Stromal cell of bone marrow (primary cell): ENCODE data around the gene ZNF443.
"Not testable (repeated sequence)": the region's sequence is repeated elsewhere in the genome, so short reads cannot be mapped to it uniquely, and the experiment has no call there.

Source experiments
- DNase-seq: peaks from one replicate; pipeline ENCODE4 v3.0.0-alpha.2; 2012; ENCODE audit warnings: low read depth

ZNF443 gene

DNA sequence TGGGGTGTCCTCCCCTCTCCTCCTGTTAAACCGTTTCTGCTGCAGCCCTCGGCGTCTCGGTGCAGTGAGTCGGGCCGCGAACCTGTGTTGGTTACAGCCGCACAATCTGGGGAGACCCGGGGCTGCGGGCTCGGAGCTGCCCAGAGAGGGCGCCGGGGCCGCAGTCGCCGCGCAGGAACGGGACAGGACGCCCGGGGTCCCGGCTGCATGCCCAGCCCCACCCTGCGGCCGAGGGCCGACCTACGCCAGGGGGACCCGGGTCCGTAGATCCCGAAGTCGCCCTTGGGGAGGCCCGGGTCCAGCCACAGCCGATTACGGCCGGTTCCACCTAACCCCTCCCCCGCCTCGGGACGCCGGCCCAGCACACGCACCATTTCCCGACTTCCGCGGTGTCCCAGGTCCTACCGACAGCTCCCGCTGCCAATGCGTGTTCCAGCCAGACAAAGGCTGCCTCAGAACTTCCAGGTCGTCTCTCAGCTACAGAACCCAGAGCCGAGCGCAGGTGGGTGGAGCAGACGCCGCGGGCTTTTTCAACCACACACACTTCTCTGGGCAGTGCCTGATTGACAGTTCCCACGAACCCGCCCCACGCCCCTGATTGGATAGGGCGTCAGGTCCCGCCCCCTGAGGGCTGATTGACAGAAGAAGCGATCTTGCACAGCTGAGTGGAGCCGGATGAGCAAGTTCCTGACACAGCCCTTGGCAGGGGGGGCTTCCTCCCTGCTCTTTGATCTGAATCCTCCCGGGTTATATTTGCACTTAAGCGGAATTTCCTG is at the start of gene ZNF443:
TSS of gene ZNF443 (minus strand) at position 481 of the 776 bp plus-strand sequence. CDS start at position 374, 107 bp downstream.
- peak; percentile 92 for DNase-seq

DNA sequence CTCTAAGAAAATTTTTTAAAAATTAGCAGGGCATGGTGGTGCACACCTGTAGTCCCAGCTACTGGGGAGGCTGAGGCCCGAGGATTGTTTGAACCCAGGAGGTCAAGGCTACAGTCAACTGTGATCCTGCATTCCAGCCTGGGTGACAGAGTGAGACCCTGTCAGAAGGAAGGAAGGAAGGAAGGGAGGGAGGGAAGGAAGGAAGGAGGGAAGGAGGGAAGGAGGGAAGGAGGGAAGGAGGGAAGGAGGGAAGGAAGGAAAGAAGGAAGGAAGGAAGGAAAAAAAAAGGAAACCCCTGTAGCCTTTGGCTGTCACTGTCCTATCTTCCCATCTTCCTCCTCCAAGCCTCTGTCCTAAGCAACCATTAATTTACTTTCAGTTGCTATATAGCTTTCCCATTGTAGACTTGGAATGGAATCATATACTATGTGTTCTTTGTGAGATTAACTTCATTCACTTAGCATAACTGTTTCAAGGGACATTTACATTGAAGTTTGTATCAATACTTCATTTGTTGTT is 45.5 kb upstream of the ZNF443 start:
- DNase-seq, result not testable (repeated sequence)

DNA sequence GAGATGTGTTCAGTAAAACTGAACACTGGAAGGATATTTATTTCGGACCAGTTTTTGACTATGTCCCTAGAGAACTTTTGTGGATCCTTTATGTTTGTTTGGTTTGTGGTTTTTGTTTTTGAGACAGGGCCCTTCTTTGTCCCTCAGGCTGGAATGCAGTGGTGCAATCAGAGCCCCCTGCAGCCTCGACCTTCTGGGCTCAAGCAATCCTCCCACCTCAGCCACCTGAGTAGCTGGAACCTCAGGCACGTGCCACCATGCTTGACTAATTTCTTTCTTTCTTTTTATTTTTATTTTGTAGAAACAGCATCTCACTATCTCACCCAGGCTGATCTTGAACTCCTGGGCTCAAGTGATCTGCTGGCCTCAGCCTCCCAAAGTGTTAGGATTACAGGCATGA is 44.8 kb upstream of the ZNF443 start:
- DNase-seq, result no peak

DNA sequence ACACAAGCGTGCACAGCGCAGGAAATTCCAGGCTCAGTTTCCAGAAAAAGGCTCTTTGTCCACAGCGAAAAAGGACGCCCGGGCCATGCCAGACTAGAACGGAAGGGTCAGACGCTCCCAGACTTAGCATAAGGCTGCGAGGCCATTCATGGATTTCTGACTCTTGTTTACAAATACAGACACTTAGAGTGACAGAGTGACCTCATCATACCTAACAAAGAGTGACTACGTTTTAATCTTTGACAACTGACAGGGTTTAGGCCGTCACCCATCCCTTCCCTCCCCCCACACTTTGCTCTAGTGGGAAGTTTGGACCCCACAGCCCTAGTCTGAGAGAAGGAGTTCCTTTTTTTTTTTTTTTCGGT is 44.2 kb upstream of the ZNF443 start:
- no peak for DNase-seq

DNA sequence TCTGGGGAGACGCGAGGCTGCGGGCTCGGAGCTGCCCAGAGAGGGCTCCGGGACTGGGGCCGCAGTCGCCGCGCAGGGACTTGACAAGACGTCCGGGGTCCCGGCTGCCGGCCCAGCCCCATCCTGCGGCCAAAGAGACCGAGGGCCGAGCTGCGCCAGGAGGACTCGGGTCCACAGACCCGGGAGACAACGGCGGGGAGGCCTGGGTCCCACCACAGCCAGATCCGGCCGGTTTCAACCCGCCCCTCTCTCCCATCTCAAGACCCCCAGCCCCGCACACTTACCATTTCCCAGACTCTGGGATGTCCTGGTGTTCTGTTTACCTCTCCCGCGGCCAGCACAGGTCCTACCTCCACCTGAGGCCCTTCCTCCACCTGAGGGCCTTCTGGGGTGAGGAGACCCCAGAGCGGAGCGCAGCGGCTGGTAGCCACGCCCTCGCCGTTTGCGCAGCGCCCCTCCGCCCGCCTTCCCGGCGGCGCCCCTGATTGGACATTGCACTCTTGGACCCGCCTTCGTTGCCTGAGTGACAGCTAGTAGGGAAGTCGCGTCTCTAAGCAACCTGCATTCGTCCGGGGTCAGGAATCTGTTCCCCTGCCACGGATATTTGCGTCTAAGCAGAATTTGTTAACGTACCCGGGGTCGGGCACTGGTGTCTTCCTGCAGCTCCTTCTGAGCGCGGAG is 43.7 kb upstream of the ZNF443 start, which contains the start of gene ZNF709:
TSS of gene ZNF709 (minus strand) at position 446 of the 681 bp plus-strand sequence. CDS start at position 287, 159 bp downstream.
- peak; percentile 73 for DNase-seq

DNA sequence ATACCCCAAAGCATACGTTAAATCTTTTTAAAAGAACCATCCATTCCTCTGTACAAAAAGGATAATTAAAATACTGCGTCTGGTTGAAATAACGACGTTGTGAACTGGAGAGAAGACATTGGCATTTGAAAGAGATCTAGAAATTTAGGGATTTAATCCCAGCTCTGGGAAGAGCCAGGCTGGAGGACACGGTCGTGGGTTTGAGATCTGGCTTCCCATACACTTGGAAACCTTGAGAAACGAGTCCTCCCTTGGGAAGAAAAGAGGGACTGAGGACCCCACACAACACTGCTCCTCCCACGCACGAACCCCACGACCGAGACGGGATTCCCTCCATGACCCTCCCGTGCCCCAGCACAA is 43.2 kb upstream of the ZNF443 start:
- no peak for DNase-seq

DNA sequence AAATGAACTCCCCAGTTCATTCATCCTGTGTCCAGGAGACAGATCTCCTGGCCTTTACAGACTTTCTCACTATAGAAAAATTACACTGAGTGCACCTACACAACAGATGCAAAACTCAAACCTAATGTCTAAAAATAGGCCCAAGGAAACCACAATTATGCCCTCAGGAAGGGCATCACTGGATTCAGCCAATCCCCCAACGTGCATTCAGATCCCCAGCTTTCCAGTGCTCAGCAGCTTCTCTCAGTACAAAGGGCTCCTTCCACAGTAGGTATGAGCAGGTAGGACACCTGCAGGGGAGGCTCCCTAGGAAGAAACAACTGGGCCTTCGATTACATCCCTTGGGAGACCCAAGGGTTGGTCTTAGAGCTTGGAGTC is 41.7 kb upstream of the ZNF443 start:
- no peak for DNase-seq

DNA sequence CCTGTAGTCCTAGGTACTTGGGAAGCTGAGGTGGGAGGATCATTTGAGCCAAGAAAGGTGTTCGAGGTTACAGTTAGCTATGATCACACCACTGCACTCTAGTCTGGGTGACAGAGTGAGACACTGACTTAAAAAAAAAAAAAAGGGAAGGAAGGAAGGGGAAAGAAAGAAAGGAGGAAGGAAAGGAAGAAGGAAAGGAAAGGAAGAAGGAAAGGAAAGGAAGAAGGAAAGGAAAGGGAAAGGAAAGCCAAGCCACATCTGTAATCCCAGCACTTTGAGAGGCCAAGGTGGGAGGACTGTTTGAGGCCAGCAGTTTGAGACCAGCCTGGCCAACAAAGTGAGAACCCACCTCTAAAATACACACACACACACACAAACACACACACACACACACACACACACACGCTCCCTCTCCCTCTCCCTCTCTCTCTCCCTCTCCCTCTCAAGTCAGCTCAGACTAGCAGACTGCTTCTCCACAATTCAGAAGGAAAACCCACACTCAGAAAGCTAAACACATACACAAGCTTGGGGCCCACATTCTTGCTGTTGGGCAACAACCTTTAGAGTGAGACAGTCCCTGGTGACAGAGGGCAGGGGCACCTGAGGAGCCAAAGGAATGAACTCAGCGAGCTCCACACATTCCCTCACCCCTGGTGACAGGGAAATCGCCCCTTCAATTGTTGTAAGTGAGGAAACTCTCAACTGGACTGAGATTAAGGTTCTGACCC is 41.1 kb upstream of the ZNF443 start:
- DNase-seq, result no peak

DNA sequence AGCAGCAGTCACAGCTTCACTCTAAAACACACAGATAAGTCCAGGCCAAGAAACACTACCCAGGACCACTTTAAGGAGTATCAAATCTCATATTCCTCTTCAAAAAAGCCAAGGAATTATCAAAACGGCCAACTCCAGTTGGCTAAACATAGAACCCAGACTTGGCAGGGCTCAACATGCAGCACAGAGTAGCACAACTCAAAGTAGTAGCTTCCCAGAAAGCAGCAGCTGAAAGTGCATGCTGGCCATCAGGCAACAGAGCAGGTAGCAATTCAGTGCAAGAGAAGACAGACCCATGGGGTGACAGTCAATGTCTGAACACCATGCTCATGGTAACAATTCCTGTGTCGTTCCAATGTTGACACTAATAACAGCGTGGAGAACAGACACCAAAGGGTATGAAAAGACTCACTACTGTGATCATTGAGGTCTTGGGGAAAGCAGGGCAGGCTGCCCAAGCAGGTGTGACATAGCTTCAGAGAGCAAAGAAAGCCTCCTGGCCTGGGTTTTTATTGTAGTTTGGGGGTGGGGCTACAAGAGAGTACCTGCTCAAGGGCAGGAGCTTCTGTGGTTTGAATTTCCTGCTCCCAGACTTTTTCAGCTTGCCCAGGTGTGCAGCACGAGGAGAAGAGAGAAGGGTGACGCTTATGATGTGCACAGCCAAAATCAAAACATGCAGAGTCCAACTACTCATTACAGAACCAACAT is 37.6 kb upstream of the ZNF443 start:
- DNase-seq, result no peak

DNA sequence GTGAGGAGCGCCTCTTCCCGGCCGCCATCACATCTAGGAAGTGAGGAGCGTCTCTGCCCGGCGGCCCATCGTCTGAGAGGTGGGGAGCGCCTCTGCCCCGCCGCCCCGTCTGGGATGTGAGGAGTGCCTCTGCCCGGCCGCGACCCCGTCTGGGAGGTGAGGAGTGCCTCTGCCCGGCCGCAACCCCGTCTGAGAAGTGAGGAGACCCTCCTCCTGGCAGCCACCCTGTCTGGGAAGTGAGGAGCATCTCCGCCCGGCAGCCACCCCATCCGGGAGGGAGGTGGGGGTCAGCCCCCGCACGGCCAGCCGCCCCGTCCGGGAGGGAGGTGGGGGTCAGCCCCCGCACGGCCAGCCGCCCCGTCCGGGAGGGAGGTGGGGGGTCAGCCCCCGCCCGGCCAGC is 26.8 kb upstream of the ZNF443 start:
- not testable (repeated sequence) for DNase-seq

DNA sequence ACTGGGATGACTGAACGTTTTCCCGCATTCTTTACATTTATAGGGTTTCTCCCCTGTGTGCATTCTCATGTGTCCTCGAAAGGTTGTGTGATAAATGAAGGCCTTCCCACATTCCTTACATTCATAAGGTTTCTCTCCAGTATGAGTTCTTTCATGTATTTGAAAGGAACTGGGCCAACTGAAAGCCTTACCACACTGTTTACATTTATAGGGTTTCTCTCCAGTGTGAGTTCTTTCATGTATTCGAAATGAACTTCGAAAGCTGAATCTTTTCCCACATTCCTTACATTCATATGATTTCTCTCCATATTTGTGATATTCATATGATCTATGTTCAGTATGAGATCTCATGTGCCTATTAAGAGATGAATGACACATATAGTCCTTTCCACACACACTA is 24.4 kb upstream of the ZNF443 start:
- DNase-seq, result no peak

DNA sequence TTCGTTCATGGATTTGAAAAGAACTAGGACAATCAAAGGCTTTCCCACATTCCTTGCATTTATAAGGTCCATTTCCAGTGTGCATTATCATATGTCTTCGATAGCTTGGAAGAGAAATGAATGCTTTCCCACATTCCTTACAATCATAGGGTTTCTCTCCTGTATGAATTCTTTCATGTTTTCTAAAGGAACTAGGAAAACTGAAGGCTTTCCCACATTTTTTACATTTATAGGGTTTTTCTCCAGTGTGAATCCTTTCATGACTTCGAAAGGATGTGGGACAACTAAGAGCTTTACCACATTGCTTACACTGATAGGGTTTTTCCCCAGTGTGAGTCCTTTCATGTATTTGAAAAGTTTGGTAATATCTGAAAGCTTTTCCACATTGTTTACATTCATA is 23.9 kb upstream of the ZNF443 start:
- DNase-seq, result no peak

DNA sequence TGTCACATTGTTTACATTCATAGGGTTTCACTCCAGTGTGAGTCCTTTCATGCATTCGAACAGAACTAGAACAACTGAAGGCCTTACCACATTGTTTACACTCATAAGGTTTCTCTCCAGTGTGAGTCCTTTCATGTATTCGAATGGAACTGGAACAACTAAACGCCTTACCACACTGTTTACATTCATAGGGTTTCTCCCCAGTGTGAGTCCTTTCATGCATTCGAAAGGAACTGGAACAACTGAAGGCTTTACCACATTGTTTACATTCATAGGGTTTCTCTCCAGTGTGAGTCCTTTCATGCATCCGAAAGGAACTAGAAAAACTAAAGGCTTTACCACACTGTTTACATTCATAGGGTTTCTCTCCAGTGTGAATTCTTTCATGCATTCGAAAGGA is 23.3 kb upstream of the ZNF443 start:
- DNase-seq, result not testable (repeated sequence)

DNA sequence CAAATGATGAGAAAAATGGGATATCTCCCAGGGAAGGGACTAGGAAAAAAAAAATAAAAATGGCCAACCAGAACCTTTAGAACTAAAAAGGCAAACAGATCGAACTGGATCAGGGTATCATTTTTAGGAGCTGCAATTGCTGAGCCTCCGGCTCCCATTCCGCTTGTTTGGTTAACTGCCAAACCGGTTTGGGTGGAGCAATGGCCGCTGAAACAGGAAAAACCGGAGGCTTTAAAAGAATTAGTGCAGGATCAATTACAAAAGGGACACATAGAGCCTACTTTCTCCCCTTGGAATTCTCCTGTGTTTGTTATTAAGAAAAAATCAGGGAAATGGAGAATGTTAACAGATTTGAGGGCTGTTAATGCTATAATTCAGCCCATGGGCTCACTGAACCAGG is 12.7 kb upstream of the ZNF443 start:
- DNase-seq, result no peak

DNA sequence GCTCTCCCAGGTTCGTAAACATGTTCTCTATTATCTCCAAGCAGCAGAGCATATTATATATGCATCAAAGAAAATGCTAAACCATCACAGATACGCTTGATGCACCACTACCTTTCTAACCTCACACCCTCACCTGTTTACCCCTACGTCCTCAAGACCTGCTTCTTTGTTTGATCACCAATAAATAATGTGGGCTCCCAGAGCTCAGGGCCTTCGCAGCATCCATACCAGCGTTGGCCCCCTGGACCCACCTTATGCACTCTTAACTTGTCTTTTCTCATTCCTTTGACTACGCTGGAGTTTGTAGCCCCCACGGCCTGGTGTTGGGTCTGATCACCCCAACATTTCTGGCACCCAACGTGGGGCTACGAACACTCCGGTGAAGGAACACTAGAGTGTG is 10.0 kb upstream of the ZNF443 start:
- no peak for DNase-seq

DNA sequence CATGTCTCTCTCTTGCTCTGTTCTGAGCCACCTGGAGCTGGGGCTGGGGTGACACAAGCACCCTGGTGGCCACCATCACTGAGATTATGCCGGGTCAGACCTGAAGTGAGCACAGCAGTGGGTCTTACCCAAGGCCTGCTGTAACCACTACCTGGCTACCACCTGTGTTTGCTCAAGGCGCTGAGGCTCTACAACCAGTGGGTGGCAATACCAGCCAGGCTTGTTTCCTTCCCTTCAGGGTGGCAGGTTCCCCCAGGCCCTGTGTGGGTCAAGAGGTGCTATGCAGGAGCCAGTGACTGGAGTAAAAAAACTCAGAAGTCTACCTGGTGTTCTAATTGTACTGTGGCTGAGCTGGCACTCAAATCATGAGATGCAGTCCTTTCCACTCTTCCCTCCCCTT is 8.0 kb upstream of the ZNF443 start:
- no peak for DNase-seq

DNA sequence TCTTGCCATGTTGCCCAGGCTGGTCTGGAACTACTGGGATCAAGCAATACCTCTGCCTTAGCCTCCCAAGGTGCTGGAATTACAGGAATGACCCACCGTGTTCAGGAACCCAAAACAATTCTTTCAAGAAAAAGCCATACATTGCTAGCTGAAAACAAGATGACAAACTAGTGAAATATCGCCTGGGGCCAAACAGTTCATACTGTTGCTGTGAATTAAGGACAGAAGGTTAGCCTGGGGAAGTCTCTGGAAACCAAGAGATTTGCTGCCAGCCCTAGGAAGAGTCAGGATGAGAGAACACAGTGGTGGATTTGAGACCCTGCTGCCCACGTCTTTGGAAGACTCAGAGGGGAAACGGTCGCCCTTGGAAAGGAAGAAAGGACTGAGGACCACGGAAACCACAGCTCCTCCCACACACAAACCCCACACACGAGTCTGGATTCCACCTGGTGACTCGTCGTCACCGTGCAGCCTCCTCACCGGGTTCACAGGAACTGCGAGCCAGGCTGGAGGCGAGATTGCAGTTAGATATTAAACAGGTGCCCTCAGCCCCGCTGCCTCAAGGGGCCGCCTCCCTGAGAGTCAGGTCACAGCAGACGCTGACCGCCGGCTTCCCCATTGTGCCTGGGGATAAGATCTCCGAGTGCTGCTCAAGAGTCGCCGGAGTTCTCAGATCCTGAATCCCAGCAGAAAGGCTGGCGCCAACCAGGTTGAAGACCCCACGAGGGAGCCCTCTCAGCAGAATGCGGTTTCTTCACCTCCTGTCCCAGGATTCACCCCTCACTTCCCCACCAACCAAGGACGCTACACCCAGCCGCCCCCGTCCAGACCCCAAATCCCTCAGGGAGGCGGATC is 908 bp downstream of the ZNF443 start:
- DNase-seq, result not testable (repeated sequence)

DNA sequence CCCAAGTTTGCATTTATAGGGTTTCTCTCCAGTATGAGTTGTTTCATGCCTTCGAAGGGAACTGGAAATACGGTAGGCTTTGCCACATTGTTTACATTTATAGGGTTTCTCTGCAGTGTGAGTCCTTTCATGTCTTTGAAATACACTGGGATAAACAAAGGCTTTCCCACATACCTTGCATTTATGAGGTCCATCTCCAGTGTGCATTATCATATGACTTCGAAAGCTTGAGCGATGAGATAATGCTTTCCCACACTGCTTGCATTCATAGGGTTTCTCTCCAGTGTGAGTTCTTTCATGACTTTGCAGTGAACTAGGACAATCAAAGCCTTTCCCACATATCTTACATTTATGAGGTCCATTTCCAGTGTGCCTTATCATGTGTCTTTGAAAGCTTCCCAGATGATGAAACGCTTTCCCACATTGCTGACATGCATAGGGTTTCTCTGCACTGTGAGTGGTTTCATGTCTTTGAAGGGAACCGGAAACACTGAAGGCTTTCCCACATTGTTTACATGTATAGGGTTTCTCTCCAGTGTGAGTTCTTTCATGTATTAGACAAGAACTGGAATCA is 10.0 kb downstream of the ZNF443 start:
- not testable (repeated sequence) for DNase-seq

DNA sequence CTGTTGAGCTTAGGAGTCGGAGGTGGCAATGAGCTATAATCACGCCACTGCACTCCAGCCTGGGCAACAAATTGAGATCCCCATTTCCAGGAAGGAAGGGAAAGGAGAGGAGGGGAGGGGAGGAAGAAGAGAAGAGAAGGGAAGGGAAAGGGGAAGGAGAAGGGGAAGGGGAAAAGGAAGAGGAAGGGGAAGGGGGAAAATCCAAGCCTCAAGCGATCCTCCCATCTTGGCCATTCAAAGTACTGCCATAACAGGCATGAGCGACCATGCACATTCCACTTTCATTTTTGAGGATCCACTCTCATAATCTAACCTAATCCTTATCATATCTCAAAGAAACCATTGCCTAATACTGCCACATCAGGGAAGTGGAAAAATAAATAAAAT is 14.9 kb downstream of the ZNF443 start:
- no peak for DNase-seq

DNA sequence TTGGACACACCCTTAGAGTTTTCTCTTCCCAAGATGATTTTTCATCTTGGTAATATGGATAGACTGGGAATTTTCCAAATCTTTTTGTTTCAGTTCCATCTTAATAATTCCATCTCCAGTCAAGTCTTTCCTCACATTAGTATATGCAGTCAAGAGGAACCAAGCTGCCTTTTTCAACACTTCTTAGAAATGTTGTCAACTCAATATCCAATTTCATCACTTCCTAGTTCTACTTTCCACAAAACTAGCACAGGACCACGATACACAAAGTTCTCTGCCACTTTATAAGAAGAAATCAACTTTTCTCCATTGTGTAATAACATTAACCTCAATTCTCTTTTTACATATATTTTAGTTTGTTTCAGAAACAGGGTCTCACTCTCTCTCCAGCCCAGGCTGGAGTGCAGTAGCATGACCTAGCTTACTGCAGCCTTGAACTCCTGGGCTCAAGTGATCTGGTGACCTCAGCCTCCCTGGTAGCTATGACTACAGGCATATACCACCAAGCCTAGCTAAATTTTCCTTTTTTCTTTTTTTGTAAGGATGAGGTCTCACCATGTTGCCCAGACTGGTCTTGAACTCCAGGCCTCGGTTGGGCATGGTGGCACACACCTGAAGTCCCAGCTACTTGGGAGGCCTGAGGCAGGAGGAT is 15.5 kb downstream of the ZNF443 start:
- no peak for DNase-seq
